ENCODE measurements around the gene GET3. TPM values are rescaled to one million over a fixed set of nuclear protein-coding genes. Genes with fewer than 3 reads are reported as not detected.

GET3 gene
- total RNA-seq (2021; ENCODE audit: unreplicated experiment) (69.9 TPM), Bru-seq, nascent RNA (percentile 62 among the genes with signal in this experiment), BruChase-seq, experiment 1, labeled RNA remaining after a 2-hour chase (percentile 67 among the genes with signal in this experiment), BruChase-seq, experiment 2, labeled RNA remaining after a 6-hour chase (percentile 82 among the genes with signal in this experiment)
- 97.4 TPM for polyA plus RNA-seq (2012; ENCODE audit: insufficient read length)
- long read RNA-seq, transcript ASNA1-201 (7 exons, 1,280 nt): major isoform, 32 of 45 reads
- long read RNA-seq, partial matches to known transcripts: 7 of 45 reads
- long read RNA-seq, other reads (novel, unspliced or antisense): 4 of 45 reads

GRCh38 chr19:12736995-12737834, at the start of gene GET3:
Gene GET3, plus strand, starts transcription at chr19:12737497. Its CDS starts 9 bp downstream, at chr19:12737506.
- no peaks in the 10 kb centered on the region for H3K9me3 ChIP-seq (ENCODE audit: control insufficient read depth, insufficient read depth, low read depth, low read length)
- intact Hi-C loops (cut with micrococcal nuclease; ENCODE audit: unreplicated experiment) (no loop called here), in situ Hi-C loops (cut with HindIII; ENCODE audit: low pct_unique_long_range_greater_than_20kb, low sequenced_read_pairs) (no loop called here)
- ATAC-seq (peak; percentile 92), DNase-seq (ENCODE audit: low read depth, low spot score) (peak; percentile 99)
- H3K27me3 ChIP-seq (ENCODE audit: control insufficient read depth, insufficient read depth, low read length): no peaks in the 10 kb centered on the region
- peaks cover 18% of the 10 kb centered on the region for H3K4me1 ChIP-seq (ENCODE audit: control insufficient read depth, insufficient read depth, low read length)
- ChIA-PET POLR2A (interaction anchor here (1.0 to 1.1 kb wide), 2 partner anchors 13 to 14 kb away, joined by 4 read pairs; no protein-coding TSS in a partner anchor), CTCF (no interaction called here)
- peak within 1 kb of the TSS; percentile 99 for H3K27ac ChIP-seq (ENCODE audit: low read length)
- H3K4me3 ChIP-seq (ENCODE audit: low read depth in 2 of 2, low read length in 2 of 2): peak within 1 kb of the TSS; percentile 94 to 97
- H3K36me3 ChIP-seq (ENCODE audit: control insufficient read depth, insufficient read depth, low read length): peaks cover 16% of the 10 kb centered on the region; the same call in 1 of the 2 replicates
- no TSS peak for BruUV-seq (replicated peaks)
- TF ChIP-seq CTCF (IDR thresholded peaks at IDR 0.05) (no peak), SIN3A (IDR thresholded peaks at IDR 0.05; ENCODE audit: borderline replicate concordance, insufficient read depth, low read depth, low read length) (no peak), POLR2AphosphoS5 (IDR thresholded peaks at IDR 0.05; ENCODE audit: low read depth, low read length) (peak; percentile 69), TCF7L2 (IDR thresholded peaks at IDR 0.05; ENCODE audit: low read depth, low read length) (peak; percentile 51), REST (IDR thresholded peaks at IDR 0.05; ENCODE audit: insufficient read depth in 1 of 2, low read depth in 2 of 2, low read length in 1 of 2) (no peak)

GRCh38 chr19:12689012-12689411, 48.3 kb upstream of the GET3 start:
- Histone ChIP-seq H3K27ac (ENCODE audit: low read length) (no peak overlapping the region), H3K36me3 (ENCODE audit: control insufficient read depth, insufficient read depth, low read length) (no peaks in the 10 kb centered on the region), H3K9me3 (ENCODE audit: control insufficient read depth, insufficient read depth, low read depth, low read length) (no peaks in the 10 kb centered on the region), H3K4me3 (ENCODE audit: low read depth in 2 of 2, low read length in 2 of 2) (no peak overlapping the region), H3K27me3 (ENCODE audit: control insufficient read depth, insufficient read depth, low read length) (no peaks in the 10 kb centered on the region), H3K4me1 (ENCODE audit: control insufficient read depth, insufficient read depth, low read length) (no peaks in the 10 kb centered on the region)
- in situ Hi-C loops (cut with HindIII; ENCODE audit: low pct_unique_long_range_greater_than_20kb, low sequenced_read_pairs) (no loop called here), intact Hi-C loops (cut with micrococcal nuclease; ENCODE audit: unreplicated experiment) (no loop called here)
- no TSS peak for BruUV-seq (replicated peaks)
- no peak for ATAC-seq
- CTCF ChIA-PET: no interaction called here
- no peak for DNase-seq (ENCODE audit: low read depth, low spot score)
- POLR2A ChIA-PET: no interaction called here
- no peak for TF ChIP-seq SIN3A (IDR thresholded peaks at IDR 0.05; ENCODE audit: borderline replicate concordance, insufficient read depth, low read depth, low read length)
- TF ChIP-seq CTCF (IDR thresholded peaks at IDR 0.05): no peak
- TF ChIP-seq TCF7L2 (IDR thresholded peaks at IDR 0.05; ENCODE audit: low read depth, low read length): no peak
- TF ChIP-seq REST (IDR thresholded peaks at IDR 0.05; ENCODE audit: insufficient read depth in 1 of 2, low read depth in 2 of 2, low read length in 1 of 2): no peak
- no peak for TF ChIP-seq POLR2AphosphoS5 (IDR thresholded peaks at IDR 0.05; ENCODE audit: low read depth, low read length)

Data from Panc1 (cell line).